SK-N-SH (cell line): ENCODE data around the gene PSTK. TPM values are rescaled to one million over a fixed set of nuclear protein-coding genes. Genes with fewer than 3 reads are reported as not detected.

Experiments
- CTCF ChIA-PET: fragments of 300-600, 350-600 bp; formaldehyde crosslinking; extraction: SDS; loops from one replicate; lab custom pipeline; 2021; lab: Yijun Ruan, JAX
- POLR2A ChIA-PET: fragments of 350-600 bp; sonication (Branson Sonifier 250); formaldehyde crosslinking; extraction: SDS; loops from one replicate; lab custom pipeline; 2020; ENCODE audit warnings: antibody characterized with exemption, inconsistent platforms; lab: Yijun Ruan, JAX
- DNase-seq: peaks from one replicate; pipeline ENCODE4 v3.0.0; 2012
- H2AFZ ChIP-seq: fragments of 200-600 bp; sonication (generic); 2 replicates; pipeline ENCODE4 v1.8.1; 2016; ENCODE audit warnings: antibody characterized with exemption, mild to moderate bottlenecking, low read depth
- H3F3A ChIP-seq: fragments of 200-600 bp; sonication (generic); replicated peaks from 2 replicates; pipeline ENCODE3; 2016; ENCODE audit warnings: antibody characterized with exemption, mild to moderate bottlenecking; ENCODE audit not compliant: insufficient read depth
- H3K27ac ChIP-seq, 2 experiments: fragments of 200-500 bp in 1 of 2; fragments of 200-600 bp in 1 of 2; sonication (Bioruptor generic) in 1 of 2; sonication (generic), shearing (Covaris generic) in 1 of 2; 2 replicates each; pipeline versions ENCODE4 v1.5.1 to v1.6.1; 2014 to 2016; ENCODE audit warnings: low read depth in 2 of 2, inconsistent platforms in 1 of 2, low read length in 1 of 2, mild to moderate bottlenecking in 1 of 2, mixed read lengths in 1 of 2
- H3K27me3 ChIP-seq: fragments of 200-600 bp; sonication (generic), shearing (Covaris generic); 2 replicates; pipeline ENCODE4 v1.6.1; 2016; ENCODE audit warnings: mixed run types; ENCODE audit not compliant: insufficient read depth
- H3K36me3 ChIP-seq, 2 experiments: fragments of 200-500 bp in 1 of 2; fragments of 200-600 bp in 1 of 2; sonication (Bioruptor generic) in 1 of 2; sonication (generic) in 1 of 2; replicated peaks in 1 of 2; 2 replicates each; pipeline versions ENCODE3 to v1.5.1; 2014 to 2016; ENCODE audit warnings: low read length in 1 of 2, mild to moderate bottlenecking in 1 of 2; ENCODE audit not compliant: insufficient read depth in 2 of 2, control insufficient read depth in 1 of 2
- H3K4me1 ChIP-seq, 2 experiments: fragments of 200-500 bp in 1 of 2; fragments of 200-600 bp in 1 of 2; sonication (Bioruptor generic) in 1 of 2; sonication (generic), shearing (Covaris generic) in 1 of 2; 2 replicates each; pipeline versions ENCODE4 v1.5.1 to v1.6.1; 2014 to 2016; ENCODE audit warnings: low read depth in 1 of 2, low read length in 1 of 2, mixed run types in 1 of 2; ENCODE audit not compliant: insufficient read depth in 2 of 2, control insufficient read depth in 1 of 2
- H3K4me2 ChIP-seq: fragments of 200-600 bp; sonication (generic), shearing (Covaris generic); 2 replicates; pipeline ENCODE4 v1.6.1; 2017; ENCODE audit warnings: mixed run types
- H3K4me3 ChIP-seq, 2 experiments: fragments of 200-500 bp in 1 of 2; fragments of 200-600 bp in 1 of 2; sonication (Bioruptor generic) in 1 of 2; sonication (generic), shearing (Covaris generic) in 1 of 2; 2 replicates each; pipeline versions ENCODE4 v1.5.1 to v1.8.1; 2014 to 2016; ENCODE audit warnings: low read depth in 2 of 2, inconsistent platforms in 1 of 2, low read length in 1 of 2, mild to moderate bottlenecking in 1 of 2, mixed read lengths in 1 of 2, moderate library complexity in 1 of 2
- H3K79me2 ChIP-seq: fragments of 200-600 bp; sonication (generic); 2 replicates; pipeline ENCODE4 v1.8.1; 2017; ENCODE audit warnings: mild to moderate bottlenecking; ENCODE audit not compliant: insufficient read depth
- H3K9ac ChIP-seq: fragments of 200-600 bp; sonication (generic); 2 replicates; pipeline ENCODE4 v1.6.1; 2017; ENCODE audit warnings: mixed run types
- H3K9me2 ChIP-seq: fragments of 200-600 bp; sonication (generic); 2 replicates; pipeline ENCODE4 v1.6.1; 2017; ENCODE audit warnings: mixed run types
- H3K9me3 ChIP-seq: fragments of 200-600 bp; sonication (generic); 2 replicates; pipeline ENCODE4 v1.6.1; 2017; ENCODE audit warnings: mixed run types, mild to moderate bottlenecking, moderate library complexity
- H4K20me1 ChIP-seq: fragments of 200-600 bp; sonication (generic); 2 replicates; pipeline ENCODE4 v1.6.1; 2017; ENCODE audit warnings: mild to moderate bottlenecking, mixed run types; ENCODE audit not compliant: insufficient read depth
- EZH2phosphoT487 ChIP-seq: fragments of 200-600 bp; sonication (generic); IDR thresholded peaks from 2 replicates; pipeline ENCODE4 v1.6.1; 2017; ENCODE audit warnings: low read depth, mixed run types, mild to moderate bottlenecking, antibody characterized with exemption, moderate library complexity, borderline replicate concordance
- FOXM1 ChIP-seq: IDR thresholded peaks from 2 replicates; pipeline ENCODE4 v1.4.0; 2012; ENCODE audit warnings: low read depth, mild to moderate bottlenecking
- MAX ChIP-seq: IDR thresholded peaks from 2 replicates; pipeline ENCODE4 v1.4.0; 2012; ENCODE audit warnings: low read depth
- MEF2A ChIP-seq: IDR thresholded peaks from 2 replicates; pipeline ENCODE4 v1.4.0; 2012; ENCODE audit warnings: low read depth, borderline replicate concordance
- NFIC ChIP-seq: IDR thresholded peaks from 2 replicates; pipeline ENCODE4 v1.4.0; 2012; ENCODE audit warnings: borderline replicate concordance
- PBX3 ChIP-seq: IDR thresholded peaks from 2 replicates; pipeline ENCODE4; 2012
- POLR2AphosphoS5 ChIP-seq: IDR thresholded peaks from 2 replicates; pipeline ENCODE4 v1.6.1; 2012; ENCODE audit warnings: low read depth, low read length
- RAD21 ChIP-seq: IDR thresholded peaks from 2 replicates; pipeline ENCODE4 v1.6.1; 2012; ENCODE audit warnings: mild to moderate bottlenecking, low read length
- SIN3A ChIP-seq: IDR thresholded peaks from 2 replicates; pipeline ENCODE4 v1.6.1; 2012; ENCODE audit warnings: low read depth, mild to moderate bottlenecking, low read length, moderate library complexity, borderline replicate concordance
- TAF1 ChIP-seq: IDR thresholded peaks from 2 replicates; pipeline ENCODE4 v1.6.1; 2012; ENCODE audit warnings: low read depth, mild to moderate bottlenecking, low read length, moderate library complexity, borderline replicate concordance
- TCF12 ChIP-seq: IDR thresholded peaks from 2 replicates; pipeline ENCODE4 v1.4.0; 2012
- YY1 ChIP-seq: IDR thresholded peaks from 2 replicates; pipeline ENCODE4 v1.4.0; 2012; ENCODE audit warnings: low read depth, mild to moderate bottlenecking
- WGBS: methylation state at CpG from one replicate; pipeline ENCODE4 v1.1.6; 2017; ENCODE audit warnings: low lambda C conversion rate; 5-methylcytosine and 5-hydroxymethylcytosine counted together
- polyA plus RNA-seq, 3 experiments: library from polyadenylated mRNA; depleted of rRNA; stranded (reverse); fragments of >200 nt; gene quantifications; 2 replicates each; pipeline ENCODE4 v1.2.3, GENCODE V29; 2012

Gene PSTK
- polyA plus RNA-seq, 1 of the 3 experiments (the other 2 are of a cell fraction) = 8.4 TPM

- CTCF ChIA-PET = interaction anchor here (0.9 to 1.3 kb wide), 2 partner anchors 24 to 387 kb away, joined by 3 read pairs; no protein-coding TSS in a partner anchor
These were observed 55.4 kb downstream of the PSTK start for GRCh38 chr10:123035467-123036086.

GRCh38 chr10:123038782-123039631, 58.8 kb downstream of the PSTK start:
- no peaks in the 10 kb centered on the region for H3K9me3 ChIP-seq
- H3K4me2 ChIP-seq = no peak overlapping the region
- H3K9ac ChIP-seq = no peak overlapping the region
- DNase-seq = no peak
- H3K4me3 ChIP-seq = no peak overlapping the region
- H3K9me2 ChIP-seq = no peaks in the 10 kb centered on the region
- TF ChIP-seq MEF2A (no peak), EZH2phosphoT487 (no peak), TCF12 (no peak), PBX3 (no peak), SIN3A (no peak), FOXM1 (no peak), POLR2AphosphoS5 (no peak), YY1 (no peak), TAF1 (no peak), NFIC (no peak), RAD21 (no peak)
- H3K79me2 ChIP-seq = no peaks in the 10 kb centered on the region
- 83% methylated on average over 15 of the region's 18 CpGs for WGBS
- ChIA-PET CTCF (interaction anchor here (0.9 kb wide), 1 partner anchor 25 kb away, joined by 3 read pairs; no protein-coding TSS in a partner anchor), POLR2A (no interaction called here)
- H3K4me1 ChIP-seq = no peaks in the 10 kb centered on the region
- no peak overlapping the region for H2AFZ ChIP-seq
- H3K36me3 ChIP-seq = peaks cover 15 to 19% of the 10 kb centered on the region in 2 experiments
- no peaks in the 10 kb centered on the region for H3K27me3 ChIP-seq
- H3F3A ChIP-seq = no peaks in the 10 kb centered on the region
- H4K20me1 ChIP-seq = no peaks in the 10 kb centered on the region
- H3K27ac ChIP-seq = no peak overlapping the region

More at GRCh38 chr10:123035467-123036086, 55.4 kb downstream of the PSTK start:
- Histone ChIP-seq H3K4me3 (no peak overlapping the region), H4K20me1 (no peaks in the 10 kb centered on the region), H3K27ac (no peak overlapping the region), H3K4me1 (no peaks in the 10 kb centered on the region), H3K9me3 (no peaks in the 10 kb centered on the region), H3F3A (no peaks in the 10 kb centered on the region), H3K9ac (no peak overlapping the region), H3K4me2 (no peak overlapping the region), H3K27me3 (no peaks in the 10 kb centered on the region)
- POLR2A ChIA-PET = no interaction called here
- DNase-seq = no peak
- TF ChIP-seq TAF1 = no peak
- TF ChIP-seq POLR2AphosphoS5 = no peak
- TF ChIP-seq MAX = no peak
- TF ChIP-seq, all 33 proteins: peak for 0
- H3K79me2 ChIP-seq = no peaks in the 10 kb centered on the region
- WGBS = 74% methylated on average over 8 of the region's 8 CpGs
- no peaks in the 10 kb centered on the region for H3K9me2 ChIP-seq
- no peak overlapping the region for H2AFZ ChIP-seq
- H3K36me3 ChIP-seq = peaks cover 6 to 7% of the 10 kb centered on the region in 2 experiments
